NT2/D1 (cell line): ENCODE results near the gene LZTS2.

Experiments
- DNase-seq: peaks from one replicate; pipeline ENCODE4 v3.0.0-alpha.2; 2011; ENCODE audit warnings: low read depth, low spot score
- H3K27me3 ChIP-seq: 2 replicates; pipeline ENCODE4 v1.6.0; 2011; ENCODE audit warnings: mild to moderate bottlenecking; ENCODE audit not compliant: insufficient read length, insufficient read depth
- H3K36me3 ChIP-seq: 2 replicates; pipeline ENCODE4 v1.6.1; 2011; ENCODE audit warnings: mild to moderate bottlenecking, low read length, mixed read lengths; ENCODE audit not compliant: insufficient read depth, insufficient read length
- H3K4me1 ChIP-seq: 2 replicates; pipeline ENCODE4 v1.5.1; 2011; ENCODE audit not compliant: insufficient read depth, insufficient read length
- H3K4me3 ChIP-seq: 2 replicates; pipeline ENCODE4 v1.5.1; 2011; ENCODE audit warnings: low read depth; ENCODE audit not compliant: insufficient read length
- H3K9ac ChIP-seq: 2 replicates; pipeline ENCODE4 v1.6.0; 2011; ENCODE audit warnings: low read depth; ENCODE audit not compliant: insufficient read length
- H3K9me3 ChIP-seq: 2 replicates; pipeline ENCODE4 v1.5.1; 2011; ENCODE audit warnings: mild to moderate bottlenecking, low read length; ENCODE audit not compliant: insufficient read depth
- SUZ12 ChIP-seq: IDR thresholded peaks from 2 replicates; pipeline ENCODE4 v1.6.1; 2011; ENCODE audit not compliant: insufficient read length, insufficient read depth; ENCODE audit errors: extremely low read depth
- YY1 ChIP-seq: IDR thresholded peaks from 2 replicates; pipeline ENCODE4 v1.6.1; 2011; ENCODE audit not compliant: insufficient read length, insufficient read depth
- ZNF274 ChIP-seq: IDR thresholded peaks from 2 replicates; pipeline ENCODE4 v1.6.1; 2011; ENCODE audit warnings: mild to moderate bottlenecking, low read depth, low read length

The LZTS2 gene, protein sequence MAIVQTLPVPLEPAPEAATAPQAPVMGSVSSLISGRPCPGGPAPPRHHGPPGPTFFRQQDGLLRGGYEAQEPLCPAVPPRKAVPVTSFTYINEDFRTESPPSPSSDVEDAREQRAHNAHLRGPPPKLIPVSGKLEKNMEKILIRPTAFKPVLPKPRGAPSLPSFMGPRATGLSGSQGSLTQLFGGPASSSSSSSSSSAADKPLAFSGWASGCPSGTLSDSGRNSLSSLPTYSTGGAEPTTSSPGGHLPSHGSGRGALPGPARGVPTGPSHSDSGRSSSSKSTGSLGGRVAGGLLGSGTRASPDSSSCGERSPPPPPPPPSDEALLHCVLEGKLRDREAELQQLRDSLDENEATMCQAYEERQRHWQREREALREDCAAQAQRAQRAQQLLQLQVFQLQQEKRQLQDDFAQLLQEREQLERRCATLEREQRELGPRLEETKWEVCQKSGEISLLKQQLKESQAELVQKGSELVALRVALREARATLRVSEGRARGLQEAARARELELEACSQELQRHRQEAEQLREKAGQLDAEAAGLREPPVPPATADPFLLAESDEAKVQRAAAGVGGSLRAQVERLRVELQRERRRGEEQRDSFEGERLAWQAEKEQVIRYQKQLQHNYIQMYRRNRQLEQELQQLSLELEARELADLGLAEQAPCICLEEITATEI

DNA sequence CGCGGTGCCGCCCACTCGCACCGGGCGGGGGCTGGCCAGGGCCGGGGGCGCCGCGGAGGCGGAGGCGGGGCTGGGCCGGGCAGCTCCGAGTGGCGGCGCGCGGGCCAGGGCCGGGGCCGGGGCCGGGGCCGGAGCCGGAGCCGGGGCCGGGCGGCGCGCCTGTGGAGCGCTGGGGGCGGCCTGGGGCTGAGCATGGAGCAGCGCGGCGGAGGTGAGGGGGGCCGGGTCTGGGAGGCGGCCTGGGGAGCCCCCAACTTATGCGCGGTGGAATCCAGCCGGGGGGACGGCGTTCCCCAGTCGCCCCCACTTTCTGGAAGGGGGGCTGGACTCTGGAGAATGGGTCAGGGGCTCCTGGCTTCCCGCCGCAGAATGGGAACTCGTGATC lies at the start of gene LZTS2:
Gene LZTS2 (plus strand): TSS at position 67 of the 385 bp plus-strand sequence. CDS start 2,731 bp downstream, outside the sequence.
- TF ChIP-seq SUZ12: no peak
- Histone ChIP-seq H3K9me3 (no peaks in the 10 kb centered on the region), H3K9ac (peak within 1 kb of the TSS; percentile 93), H3K27me3 (no peaks in the 10 kb centered on the region), H3K4me1 (peaks cover 12% of the 10 kb centered on the region), H3K4me3 (peak within 1 kb of the TSS; percentile 66), H3K36me3 (peaks cover 37% of the 10 kb centered on the region)
- DNase-seq: no peak

DNA sequence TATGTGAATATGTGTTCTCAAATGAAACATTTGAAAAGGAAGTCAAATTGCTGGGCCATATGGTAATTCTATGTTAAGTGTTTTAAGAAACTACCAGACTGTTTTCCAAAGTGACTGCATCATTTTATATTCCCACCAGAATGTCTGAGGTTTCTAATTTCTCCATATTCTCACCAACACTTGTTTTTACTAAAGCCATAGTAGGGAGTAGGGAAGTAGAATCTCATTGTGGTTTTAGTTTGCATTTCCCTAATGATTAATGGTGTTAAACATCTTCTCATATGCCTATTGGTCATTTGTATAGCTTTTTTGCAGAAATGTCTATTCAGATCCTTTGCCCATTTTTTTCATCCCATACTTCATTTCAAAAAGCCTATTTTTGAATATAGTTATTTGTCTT lies 39.4 kb upstream of the LZTS2 start:
- Histone ChIP-seq H3K36me3 (peaks cover 36% of the 10 kb centered on the region), H3K4me1 (no peaks in the 10 kb centered on the region), H3K27me3 (no peaks in the 10 kb centered on the region), H3K4me3 (no peak overlapping the region), H3K9ac (no peak overlapping the region), H3K9me3 (no peaks in the 10 kb centered on the region)
- no peak for TF ChIP-seq YY1
- TF ChIP-seq SUZ12: no peak
- TF ChIP-seq ZNF274: no peak
- no peak for DNase-seq

DNA sequence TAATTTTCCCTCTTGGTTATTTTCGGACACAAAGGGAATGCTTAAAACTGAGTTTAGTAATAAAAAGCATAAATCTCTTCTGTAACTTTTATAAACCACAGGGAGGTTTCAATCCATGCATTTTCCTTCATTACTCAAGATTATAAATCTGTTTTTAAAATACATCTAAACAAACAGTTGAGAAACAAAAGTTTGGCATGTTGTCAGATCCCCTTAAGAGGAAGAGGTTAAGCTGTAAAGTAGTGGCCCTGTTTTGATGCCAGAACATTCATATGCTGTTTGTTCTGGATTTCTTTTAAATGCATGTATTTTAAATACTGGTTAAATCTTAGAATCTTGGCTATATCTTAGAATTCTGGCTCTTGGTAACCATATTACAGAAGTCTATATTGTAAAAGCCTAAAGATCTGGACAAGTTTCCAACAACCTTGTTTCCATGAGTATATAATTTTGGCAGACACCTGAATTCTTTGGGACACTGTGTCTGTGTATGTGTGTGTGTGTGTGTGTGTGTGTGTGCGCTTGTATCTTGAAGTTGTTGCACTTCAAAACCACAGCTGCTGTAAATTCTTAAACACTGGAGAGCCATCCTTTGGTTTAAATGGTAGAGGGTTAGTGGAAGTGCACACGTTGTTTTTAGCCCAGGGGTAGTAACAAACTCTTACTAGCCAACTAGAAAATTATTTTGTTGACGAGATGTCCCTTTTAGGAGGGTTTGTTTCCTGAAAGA lies 37.1 kb upstream of the LZTS2 start:
- Histone ChIP-seq H3K9ac (no peak overlapping the region), H3K9me3 (no peaks in the 10 kb centered on the region), H3K36me3 (peaks cover 30% of the 10 kb centered on the region), H3K27me3 (no peaks in the 10 kb centered on the region), H3K4me3 (no peak overlapping the region), H3K4me1 (peaks cover 2% of the 10 kb centered on the region)
- no peak for TF ChIP-seq YY1
- TF ChIP-seq SUZ12: no peak
- TF ChIP-seq ZNF274: no peak
- no peak for DNase-seq

DNA sequence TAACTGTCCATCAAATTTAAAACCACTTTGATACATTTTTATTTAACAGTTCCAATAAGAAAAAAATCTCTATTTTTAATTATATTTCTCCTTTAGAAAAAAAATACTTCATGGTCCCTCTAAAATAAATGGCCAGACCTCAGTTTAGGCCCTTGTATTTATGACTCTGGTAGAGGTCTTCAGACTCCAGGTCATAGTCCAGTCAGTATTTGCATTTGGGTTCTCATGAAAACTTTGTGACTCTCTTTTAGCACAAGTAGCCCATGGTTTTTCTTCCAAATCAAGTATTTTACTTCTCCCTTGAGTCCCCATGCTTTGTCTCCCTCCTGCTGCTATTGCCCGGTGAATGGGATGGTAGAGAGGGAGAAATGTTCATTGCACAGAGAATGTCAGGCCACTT lies 35.8 kb upstream of the LZTS2 start:
- no peak overlapping the region for H3K4me3 ChIP-seq
- TF ChIP-seq SUZ12: no peak
- no peak for TF ChIP-seq YY1
- TF ChIP-seq ZNF274: no peak

DNA sequence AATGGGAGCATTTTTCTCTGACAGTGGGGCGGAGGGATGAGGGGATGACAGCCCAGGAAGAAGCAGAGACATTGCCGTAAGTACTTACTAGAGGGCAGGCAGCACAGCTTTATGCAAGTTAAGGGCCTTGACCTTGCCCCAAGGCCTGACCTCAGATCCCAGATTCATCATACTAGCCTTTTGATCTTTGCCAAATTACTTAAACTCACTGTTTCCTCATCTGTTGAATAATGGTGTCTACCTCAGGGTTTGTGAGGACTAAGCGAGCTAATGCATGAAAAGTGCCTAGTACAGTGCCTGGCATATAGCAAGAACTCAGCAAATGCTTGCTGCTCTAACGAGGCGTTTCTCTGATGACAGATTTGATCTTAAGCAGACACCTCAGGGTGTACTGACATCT lies 33.8 kb upstream of the LZTS2 start:
- Histone ChIP-seq H3K9me3 (no peaks in the 10 kb centered on the region), H3K36me3 (peaks cover 12% of the 10 kb centered on the region), H3K4me1 (peaks cover 12% of the 10 kb centered on the region), H3K4me3 (no peak overlapping the region), H3K27me3 (peaks cover 6% of the 10 kb centered on the region), H3K9ac (no peak overlapping the region)
- DNase-seq: no peak
- TF ChIP-seq ZNF274 (no peak), SUZ12 (no peak), YY1 (no peak)

More for the DNA sequence above, 35.8 kb upstream of the LZTS2 start:
- Histone ChIP-seq H3K36me3 (peaks cover 23% of the 10 kb centered on the region), H3K27me3 (no peaks in the 10 kb centered on the region), H3K4me1 (peaks cover 2% of the 10 kb centered on the region), H3K9me3 (no peaks in the 10 kb centered on the region), H3K9ac (no peak overlapping the region)
- no peak for DNase-seq

DNA sequence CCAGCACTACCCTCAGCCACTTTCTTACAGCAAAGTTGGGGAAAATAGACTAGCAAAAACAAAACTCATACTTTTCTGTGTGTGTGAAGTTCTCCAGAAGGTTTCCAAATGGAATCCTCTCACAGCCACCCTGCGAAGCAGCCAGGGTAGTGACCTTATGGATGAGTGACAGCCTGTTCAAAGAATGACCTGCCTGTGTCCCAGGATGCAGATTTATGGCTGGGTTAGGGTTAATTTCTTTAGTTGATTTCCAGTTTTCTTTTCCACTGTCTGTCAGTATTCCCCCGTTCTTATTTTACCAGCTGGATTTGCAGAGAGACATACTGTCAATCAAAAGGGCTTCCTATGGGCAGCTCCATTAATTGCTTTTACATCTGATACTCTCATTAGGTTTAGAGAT lies 32.7 kb upstream of the LZTS2 start:
- H3K27me3 ChIP-seq: peaks cover 6% of the 10 kb centered on the region
- TF ChIP-seq SUZ12 (no peak), ZNF274 (no peak), YY1 (no peak)
- DNase-seq: no peak
- no peak overlapping the region for H3K4me3 ChIP-seq
- H3K36me3 ChIP-seq: peaks cover 9% of the 10 kb centered on the region
- H3K4me1 ChIP-seq: peaks cover 18% of the 10 kb centered on the region
- no peak overlapping the region for H3K9ac ChIP-seq
- H3K9me3 ChIP-seq: no peaks in the 10 kb centered on the region

DNA sequence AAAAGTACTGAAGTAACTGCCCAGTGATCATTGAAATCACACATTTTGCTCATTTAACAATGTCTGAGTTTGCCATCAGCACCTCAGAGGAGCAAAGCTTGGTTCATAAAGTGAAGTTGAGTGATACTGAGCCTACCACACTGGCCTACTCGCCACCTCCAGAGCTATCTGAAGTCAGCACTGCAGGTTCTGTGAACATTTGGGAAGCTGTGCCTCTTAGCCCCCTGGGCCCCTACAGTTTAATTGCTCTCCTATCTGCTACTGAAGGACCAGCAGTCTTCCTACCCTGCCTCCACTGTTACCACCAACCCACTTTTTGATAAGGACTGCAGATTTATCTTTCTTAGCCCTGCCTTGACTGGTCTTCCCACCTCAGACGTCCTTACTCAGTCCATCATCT lies 32.3 kb upstream of the LZTS2 start:
- DNase-seq: no peak
- peaks cover 20% of the 10 kb centered on the region for H3K4me1 ChIP-seq
- TF ChIP-seq YY1: no peak
- TF ChIP-seq SUZ12: no peak
- no peak for TF ChIP-seq ZNF274
- H3K4me3 ChIP-seq: no peak overlapping the region
- no peak overlapping the region for H3K9ac ChIP-seq
- H3K9me3 ChIP-seq: no peaks in the 10 kb centered on the region
- H3K27me3 ChIP-seq: peaks cover 6% of the 10 kb centered on the region
- peaks cover 4% of the 10 kb centered on the region for H3K36me3 ChIP-seq
